Frontal cortex (tissue), 4 donors: ENCODE data around the gene NDUFAF3. TPM values are rescaled to one million over a fixed set of nuclear protein-coding genes. Genes with fewer than 3 reads are reported as not detected.
"Not testable (repeated sequence)": the region's sequence is repeated elsewhere in the genome, so short reads cannot be mapped to it uniquely, and the experiment has no call there.

ENCODE experiments used
- DNase-seq, 2 donors: peaks; one replicate each; pipeline ENCODE4 v3.0.0; 2012; ENCODE audit warnings: low spot score in 2 of 2
- FAIRE-seq: peaks from 2 replicates; lab custom pipeline; 2012; peaks lifted over from hg19 to GRCh38; lab: Jason Lieb, UNC
- total RNA-seq: library from RNA; depleted of rRNA; stranded (reverse); fragments of >200 nt; gene quantifications from one replicate; pipeline ENCODE4 v1.2.3, GENCODE V29; 2014
- donor health status: control.
- donor health status: control.
- donor health status: control.

Gene NDUFAF3
- total RNA-seq, 1 donor from 2014 or later, result 31.8 TPM

DNA sequence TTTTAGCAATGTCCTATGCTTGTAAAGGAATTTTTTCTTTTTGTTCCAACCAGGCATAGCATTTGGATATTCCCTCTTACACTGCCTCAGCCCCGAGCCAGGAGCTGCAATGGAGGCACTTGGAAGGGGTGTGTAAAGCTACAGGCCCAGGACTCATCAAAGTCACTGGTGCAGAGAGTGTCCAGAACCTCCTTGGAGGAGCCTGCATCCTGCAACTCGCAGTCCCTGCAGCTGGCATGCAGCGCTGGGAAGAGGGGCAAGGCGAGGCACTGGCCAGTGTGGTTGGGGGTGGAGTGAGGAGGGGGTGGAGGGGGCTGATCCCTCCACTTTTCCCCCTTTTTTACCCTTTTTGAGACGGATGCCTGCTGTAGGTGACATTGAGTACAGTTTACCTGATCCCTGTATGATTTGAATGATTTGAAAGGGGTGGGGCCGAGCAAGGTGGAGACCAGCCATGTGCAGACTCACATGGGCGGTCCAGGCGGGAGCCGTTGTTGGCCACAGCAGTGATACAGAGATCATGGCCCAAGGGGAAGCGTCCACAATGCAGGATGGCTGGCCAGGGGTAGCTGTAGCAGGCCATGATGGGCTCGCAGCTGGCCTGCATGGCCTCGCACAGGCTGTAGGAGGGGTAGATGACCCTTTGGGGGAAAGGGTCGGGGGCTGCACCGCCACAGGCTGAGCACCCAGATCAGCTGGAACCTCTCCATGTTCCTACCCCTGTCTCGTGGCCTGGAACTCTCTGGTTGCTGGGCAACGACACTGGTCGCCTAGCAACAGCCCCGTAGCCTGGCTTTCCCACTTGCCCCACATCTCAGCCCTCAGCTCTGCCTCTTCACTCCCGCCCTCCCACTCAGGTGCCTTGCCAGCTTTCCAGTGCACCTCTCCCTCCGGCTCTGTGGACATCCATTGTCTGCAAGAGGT, 23.9 kb upstream of the NDUFAF3 start:
- DNase-seq, result peak; percentile 25 to 66
- FAIRE-seq, result no peak

DNA sequence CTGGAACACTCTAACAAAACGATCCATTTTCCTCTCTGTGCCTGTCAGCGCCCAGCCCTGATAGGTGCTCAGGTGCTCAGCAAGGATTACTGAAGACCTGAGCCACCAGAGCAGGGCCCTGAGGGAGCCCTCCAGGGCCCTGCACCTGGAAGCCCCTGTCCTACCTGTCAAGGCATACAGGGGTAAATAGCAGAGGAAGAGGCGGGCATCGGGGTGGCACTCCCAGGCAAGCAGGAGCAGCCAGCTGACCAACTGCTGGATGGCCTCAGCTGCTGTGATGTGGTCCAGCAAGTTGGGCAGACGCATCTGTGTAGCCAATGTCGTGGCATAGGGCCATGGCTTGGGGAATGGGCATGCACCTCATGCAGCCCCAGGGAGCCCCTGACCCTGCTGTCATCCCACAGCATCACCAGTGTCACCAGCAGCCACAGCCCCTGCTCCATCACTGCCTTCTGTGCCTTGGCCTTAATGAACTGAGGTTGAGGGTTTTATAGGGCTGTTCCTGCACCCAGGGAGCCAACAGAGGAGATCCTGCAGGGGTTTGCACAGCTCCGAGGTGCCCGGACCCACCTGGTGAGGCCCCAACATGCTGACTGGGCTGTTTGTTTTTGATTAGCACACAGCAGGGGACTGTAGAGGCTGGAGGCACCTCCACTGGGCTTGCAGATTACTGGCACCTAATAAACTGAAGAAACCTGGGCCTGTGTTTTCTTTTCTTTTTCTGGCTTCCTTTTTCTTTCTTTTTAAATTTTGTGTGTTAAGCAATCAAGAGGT, 22.6 kb upstream of the NDUFAF3 start:
- FAIRE-seq, result no peak

DNA sequence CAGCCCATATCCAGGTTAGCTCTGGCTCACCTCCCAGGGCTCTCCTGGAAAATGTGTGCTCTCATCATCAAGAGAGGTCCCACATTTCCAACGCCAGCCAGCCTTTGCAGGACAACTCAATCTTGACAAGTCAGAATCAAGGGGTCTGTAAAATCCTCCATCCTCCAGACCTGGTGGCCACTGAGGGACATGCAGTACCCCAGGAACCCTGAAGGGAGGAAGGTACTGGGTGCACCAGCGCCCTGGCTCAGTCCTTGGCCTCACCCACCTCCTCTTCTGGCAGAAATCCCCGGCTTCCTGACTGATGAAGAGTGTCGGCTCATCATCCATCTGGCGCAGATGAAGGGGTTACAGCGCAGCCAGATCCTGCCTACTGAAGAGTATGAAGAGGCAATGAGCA, 20.8 kb upstream of the NDUFAF3 start:
- FAIRE-seq (no peak), DNase-seq (no peak)

More for the DNA sequence above, 22.6 kb upstream of the NDUFAF3 start:
- DNase-seq, result no peak

DNA sequence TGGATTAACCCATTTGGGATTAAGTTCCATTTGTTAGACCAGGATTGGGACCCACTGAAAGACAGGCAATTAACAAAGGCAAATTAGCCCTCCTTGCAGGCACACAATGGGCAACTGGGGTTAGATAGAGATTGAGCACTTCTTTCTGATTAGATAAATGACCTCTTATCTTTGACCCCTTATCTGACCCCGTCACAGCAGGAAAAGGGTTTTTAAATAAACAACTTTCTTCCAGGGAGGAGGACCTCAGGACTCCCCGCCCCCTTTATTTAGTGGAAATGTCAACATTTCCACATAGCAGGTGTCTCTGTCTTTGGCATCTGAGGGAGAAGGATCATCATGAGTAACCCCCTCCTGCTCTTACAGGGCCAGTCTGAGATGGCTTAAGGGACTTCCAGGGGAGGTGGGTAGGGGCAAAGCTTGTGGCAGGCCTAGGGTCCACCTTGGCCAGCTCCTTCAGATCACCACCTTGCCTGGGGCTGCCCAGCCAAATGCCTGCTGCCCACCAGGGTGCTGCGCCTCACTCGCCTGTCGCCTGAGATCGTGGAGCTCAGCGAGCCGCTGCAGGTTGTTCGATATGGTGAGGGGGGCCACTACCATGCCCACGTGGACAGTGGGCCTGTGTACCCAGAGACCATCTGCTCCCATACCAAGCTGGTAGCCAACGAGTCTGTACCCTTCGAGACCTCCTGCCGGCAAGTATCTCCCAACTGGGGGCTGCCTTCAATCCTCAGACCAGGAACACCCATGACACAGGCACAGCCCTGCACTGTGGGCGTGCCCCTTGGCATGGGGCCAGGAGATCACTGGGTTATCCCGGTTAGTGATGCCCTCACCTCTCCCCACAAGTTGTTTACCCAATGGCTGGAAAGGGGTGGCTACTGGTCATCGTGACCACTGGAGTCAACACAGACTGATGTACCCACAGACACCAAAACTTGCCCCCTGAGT, 17.3 kb upstream of the NDUFAF3 start:
- DNase-seq, result no peak
- FAIRE-seq, result no peak

DNA sequence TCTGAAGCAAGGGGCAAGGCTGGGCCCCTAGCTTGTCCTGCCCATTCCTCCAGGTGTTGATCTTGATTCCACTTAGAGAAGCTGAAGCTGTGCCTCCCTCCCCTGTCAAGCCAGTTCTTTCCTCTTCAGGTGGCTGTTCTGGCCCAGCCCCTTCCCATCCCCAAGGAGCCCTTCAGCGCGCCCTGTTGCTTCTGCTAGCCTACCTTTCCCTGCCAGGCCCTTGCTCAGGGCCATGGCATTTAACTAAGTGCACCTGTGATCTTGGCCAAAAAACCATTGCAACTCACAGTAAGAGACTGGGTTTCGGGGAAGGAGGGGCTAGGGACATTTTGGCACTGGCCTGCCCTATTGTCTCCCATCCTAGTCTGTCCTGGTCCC, 16.6 kb upstream of the NDUFAF3 start:
- FAIRE-seq (no peak), DNase-seq (no peak)

DNA sequence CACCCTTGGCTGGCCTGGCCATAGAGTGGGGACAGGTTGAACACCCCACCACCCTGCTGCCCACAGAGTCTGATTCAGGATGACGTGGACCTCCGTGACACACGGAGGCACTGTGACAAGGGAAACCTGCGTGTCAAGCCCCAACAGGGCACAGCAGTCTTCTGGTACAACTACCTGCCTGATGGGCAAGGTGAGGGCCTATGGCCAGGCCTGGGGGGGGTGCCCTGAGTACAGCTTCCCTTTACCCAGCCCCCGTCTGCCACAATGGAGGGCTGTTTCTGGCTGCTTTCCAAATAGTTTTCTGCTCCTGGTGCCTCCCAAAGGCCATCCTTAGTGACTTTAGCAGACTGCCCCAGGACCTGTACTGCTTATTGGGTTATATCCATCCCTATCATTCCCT, 15.9 kb upstream of the NDUFAF3 start:
- DNase-seq, result no peak
- no peak for FAIRE-seq

DNA sequence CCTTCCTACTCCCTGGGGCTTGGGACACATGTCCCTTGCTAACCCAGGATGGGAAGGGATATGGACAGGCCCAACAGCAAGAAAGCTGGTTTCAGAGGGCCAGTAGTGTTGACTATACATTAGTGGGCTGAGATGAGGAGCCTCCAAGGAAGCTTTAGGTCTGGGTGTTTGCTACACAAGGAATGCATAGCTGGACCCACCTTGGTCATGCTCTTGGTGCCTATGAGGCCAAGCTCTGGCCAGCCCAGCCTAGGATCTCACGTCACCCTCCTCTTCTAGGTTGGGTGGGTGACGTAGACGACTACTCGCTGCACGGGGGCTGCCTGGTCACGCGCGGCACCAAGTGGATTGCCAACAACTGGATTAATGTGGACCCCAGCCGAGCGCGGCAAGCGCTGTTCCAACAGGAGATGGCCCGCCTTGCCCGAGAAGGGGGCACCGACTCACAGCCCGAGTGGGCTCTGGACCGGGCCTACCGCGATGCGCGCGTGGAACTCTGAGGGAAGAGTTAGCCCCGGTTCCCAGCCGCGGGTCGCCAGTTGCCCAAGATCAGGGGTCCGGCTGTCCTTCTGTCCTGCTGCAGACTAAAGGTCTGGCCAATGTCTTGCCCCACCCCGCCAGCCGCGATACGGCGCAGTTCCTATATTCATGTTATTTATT, 15.4 kb upstream of the NDUFAF3 start:
- DNase-seq (no peak), FAIRE-seq (no peak)

DNA sequence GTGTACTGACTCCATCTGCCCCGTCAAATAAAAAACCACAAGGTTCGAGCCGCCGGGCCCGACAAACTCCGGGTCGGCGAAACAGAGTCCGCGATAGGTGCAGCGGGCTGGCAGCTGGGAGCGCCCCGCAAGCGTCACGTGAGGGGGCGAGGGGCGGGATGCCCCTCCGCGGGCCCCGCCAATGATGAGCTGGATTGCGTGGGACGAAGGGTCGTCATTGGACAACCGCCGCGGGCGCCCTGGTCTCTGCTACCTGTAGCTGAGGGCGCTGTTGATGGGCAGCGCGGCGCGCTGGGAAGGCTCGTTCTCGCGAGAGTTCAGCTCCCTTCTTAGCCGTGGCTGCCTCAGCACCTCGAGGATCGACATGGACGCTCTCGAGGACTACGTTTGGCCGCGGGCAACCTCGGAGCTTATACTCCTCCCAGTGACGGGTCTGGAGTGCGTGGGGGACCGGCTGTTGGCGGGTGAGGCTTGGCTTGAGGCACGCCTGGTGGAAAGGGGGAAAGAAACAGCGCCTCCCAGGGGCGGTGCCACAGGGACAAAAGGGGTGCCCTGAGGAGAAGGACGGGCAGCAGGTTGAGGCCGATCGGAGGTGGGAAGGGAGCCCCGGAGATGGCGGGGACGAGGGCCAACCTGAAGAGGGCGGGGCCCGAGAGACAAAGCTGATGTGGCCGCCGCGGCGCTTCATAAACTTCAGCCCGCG, 14.7 kb upstream of the NDUFAF3 start, which contains the start of gene WDR6:
TSS of gene WDR6 (plus strand) at position 324 of the 703 bp plus-strand sequence. CDS start at position 365, 41 bp downstream.
- peak; percentile 85 to 97 for DNase-seq
- FAIRE-seq, result no peak

DNA sequence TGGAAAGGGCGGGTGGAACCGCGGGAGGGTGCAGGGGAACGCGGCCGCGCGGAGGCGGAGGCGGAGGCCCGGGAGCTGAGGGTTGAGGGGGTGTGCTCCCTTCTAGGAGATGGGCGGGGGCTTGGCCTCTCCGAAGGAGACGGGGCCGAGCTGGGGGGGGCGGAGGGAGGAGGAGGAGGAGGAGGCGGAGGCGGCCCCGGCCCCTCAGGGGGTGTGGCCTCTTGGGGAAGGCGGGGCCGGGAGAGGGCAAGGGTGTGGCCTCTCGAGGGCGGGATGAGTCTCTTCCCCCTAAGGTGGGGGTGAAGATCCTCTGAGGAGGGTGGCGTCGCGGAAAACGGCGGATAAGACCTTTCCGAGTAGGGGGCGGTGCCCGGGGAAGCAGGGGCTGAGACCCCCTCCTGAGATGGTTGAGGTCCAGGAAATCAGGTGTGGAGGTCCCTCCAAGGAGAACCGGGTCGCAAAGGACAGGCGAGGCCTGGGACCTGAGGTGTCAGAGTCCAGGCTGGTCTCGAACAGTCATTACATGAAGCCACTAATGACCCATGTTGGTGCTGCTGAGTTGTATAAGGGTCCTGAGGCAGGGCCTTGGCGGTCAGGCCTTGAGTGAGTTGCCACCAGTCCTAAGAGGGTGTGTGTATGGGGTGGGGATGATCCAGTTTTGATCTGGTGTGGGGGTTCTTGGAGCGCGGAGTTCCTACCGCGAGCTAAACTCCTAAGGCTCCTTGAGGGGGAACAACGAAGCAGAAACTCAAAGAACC, 14.0 kb upstream of the NDUFAF3 start:
- FAIRE-seq, result no peak
- peak; percentile 70 to 87 for DNase-seq

DNA sequence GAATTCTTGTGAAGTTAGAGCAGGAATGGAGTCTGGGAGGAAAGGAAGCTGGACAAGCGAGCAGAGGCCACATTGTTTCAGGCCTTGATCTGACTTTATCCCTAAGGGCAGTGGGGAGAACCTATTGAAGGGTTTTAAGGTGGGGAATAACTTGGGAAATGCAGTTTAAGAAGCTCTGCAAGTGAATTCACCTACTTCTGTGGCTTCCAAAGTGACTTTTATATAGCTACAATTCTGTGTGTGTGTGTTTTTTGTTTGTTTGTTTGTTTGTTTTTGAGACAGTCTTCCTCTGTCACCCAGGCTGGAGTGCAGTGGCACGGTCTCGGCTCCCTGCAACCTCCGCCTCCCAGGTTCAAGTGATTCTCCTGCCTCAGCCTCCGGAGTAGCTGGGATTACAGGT, 13.3 kb upstream of the NDUFAF3 start:
- not testable (repeated sequence) for FAIRE-seq

DNA sequence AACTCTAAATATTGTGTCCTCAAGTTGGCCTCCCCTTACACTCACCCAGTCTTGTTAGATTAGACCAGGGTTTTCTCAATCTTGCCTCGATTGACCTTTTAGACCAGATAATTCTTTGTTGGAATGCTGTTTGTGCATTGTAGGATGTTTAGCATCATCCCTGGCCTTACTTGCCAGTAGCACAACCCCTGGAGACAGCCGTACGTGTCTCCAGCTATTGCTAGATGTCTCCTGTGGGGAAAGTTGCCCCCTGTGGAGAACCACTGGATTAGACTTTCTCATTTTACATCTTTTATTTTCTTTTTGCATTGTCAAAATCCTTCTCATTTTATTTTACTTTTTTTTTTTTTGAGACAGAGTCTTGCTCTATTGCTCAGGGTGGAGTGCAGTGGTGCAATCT, 12.5 kb upstream of the NDUFAF3 start:
- FAIRE-seq (no peak), DNase-seq (no peak)

More for the DNA sequence above, 13.3 kb upstream of the NDUFAF3 start:
- DNase-seq, result not testable (repeated sequence)

DNA sequence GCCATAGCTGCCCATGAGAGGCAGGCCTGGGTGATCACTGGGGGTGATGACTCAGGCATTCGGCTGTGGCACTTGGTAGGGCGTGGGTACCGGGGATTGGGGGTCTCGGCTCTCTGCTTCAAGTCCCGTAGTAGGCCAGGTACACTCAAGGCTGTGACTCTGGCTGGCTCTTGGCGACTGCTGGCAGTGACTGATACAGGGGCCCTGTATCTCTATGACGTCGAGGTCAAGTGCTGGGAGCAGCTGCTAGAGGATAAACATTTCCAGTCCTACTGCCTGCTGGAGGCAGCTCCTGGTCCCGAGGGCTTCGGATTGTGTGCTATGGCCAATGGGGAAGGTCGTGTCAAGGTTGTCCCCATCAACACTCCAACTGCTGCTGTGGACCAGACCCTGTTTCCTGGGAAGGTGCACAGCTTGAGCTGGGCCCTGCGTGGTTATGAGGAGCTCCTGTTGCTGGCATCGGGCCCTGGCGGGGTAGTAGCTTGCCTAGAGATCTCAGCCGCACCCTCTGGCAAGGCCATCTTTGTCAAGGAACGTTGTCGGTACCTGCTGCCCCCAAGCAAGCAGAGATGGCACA, 9.4 kb upstream of the NDUFAF3 start:
- FAIRE-seq (no peak), DNase-seq (no peak)

DNA sequence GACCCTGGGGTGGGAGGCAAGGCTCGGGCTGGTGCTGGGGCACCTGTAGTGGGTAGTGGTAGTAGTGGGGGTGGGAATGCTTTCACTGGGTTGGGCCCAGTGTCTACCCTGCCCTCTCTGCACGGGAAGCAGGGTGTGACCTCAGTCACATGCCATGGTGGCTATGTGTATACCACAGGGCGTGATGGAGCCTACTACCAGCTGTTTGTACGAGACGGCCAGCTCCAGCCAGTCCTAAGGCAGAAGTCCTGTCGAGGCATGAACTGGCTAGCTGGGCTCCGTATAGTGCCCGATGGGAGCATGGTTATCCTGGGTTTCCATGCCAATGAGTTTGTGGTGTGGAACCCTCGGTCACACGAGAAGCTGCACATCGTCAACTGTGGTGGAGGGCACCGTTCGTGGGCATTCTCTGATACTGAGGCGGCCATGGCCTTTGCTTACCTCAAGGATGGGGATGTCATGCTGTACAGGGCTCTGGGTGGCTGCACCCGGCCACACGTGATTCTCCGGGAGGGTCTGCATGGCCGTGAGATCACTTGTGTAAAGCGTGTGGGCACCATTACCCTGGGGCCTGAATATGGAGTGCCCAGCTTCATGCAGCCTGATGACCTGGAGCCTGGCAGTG, 8.7 kb upstream of the NDUFAF3 start:
- DNase-seq (no peak), FAIRE-seq (no peak)

DNA sequence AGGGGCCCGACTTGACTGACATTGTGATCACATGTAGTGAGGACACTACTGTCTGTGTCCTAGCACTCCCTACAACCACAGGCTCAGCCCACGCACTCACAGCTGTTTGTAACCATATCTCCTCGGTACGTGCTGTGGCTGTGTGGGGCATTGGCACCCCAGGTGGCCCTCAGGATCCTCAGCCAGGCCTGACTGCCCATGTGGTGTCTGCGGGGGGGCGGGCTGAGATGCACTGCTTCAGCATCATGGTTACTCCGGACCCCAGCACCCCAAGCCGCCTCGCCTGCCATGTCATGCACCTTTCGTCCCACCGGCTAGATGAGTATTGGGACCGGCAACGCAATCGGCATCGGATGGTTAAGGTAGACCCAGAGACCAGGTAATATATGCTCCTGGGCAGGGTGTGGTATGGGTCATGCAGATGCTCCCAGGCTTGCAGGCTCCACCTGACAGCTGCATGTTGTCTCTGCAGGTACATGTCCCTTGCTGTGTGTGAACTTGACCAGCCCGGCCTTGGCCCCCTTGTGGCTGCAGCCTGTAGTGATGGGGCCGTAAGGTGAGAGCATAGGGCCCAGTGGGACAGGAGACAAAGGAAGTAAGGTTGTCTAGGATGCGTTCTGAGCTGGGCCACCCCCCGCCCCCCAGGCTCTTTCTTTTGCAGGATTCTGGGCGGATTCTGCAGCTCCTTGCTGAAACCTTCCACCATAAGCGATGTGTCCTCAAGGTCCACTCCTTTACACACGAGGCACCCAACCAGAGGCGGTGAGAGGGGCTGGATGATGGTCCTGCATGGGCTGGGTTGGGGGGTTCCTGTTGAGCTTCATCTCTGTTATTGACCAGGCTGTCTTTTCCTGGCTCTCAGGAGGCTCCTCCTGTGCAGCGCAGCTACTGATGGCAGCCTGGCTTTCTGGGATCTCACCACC, 7.9 kb upstream of the NDUFAF3 start:
- no peak for FAIRE-seq
- DNase-seq, result no peak

DNA sequence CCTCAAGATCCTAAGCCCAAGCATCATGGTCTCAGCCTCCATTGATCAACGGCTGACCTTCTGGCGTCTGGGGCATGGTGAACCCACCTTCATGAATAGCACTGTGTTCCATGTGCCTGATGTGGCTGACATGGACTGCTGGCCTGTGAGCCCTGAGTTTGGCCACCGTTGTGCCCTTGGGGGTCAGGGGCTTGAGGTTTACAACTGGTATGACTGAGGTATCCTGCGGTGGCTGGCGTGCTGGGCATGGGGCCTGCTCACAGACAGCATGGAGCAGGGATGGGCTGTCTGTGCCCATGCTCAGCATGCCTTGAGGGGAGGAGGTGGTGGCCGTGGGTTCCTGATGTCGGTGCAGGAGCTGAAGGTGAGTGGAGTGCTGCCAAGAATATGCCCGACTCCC, 6.8 kb upstream of the NDUFAF3 start:
- DNase-seq, result no peak
- no peak for FAIRE-seq

DNA sequence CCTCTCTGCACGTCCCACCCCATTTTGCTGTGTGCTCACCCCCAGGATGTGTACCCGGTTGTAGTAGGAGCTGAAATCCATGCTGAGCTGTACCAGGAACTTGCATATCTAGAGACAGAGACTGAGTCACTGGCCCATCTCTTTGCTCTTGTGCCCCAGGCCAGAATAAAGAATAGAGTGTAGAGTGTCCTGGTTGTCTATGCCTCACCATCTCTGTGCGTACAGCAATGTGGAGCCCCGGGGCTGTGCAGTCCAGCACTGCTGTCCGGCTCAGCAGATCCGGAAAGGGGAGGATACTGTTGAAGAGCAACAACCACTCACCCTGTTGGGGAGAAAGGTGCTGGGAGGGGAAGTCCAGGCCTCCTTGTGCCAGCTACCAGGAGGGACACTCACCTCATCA, 6.2 kb upstream of the NDUFAF3 start:
- FAIRE-seq (no peak), DNase-seq (no peak)
